Measurements from ENCODE around the gene BRSK2. TPM values are rescaled to one million over a fixed set of nuclear protein-coding genes. Genes with fewer than 3 reads are reported as not detected.

The BRSK2 gene
- total and polyA plus RNA-seq, 2 donors (not counting 1 experiment from before 2014, with no cell fraction given): 0.11 to 0.33 TPM

- no peak overlapping the region for H2AFZ ChIP-seq (ENCODE audit: low read length)
- H3K79me2 ChIP-seq (ENCODE audit: control insufficient read depth, insufficient read depth, low read length): no peaks in the 10 kb centered on the region
- H4K20me1 ChIP-seq (ENCODE audit: control insufficient read depth, extremely low read depth, insufficient read depth, low read length): no peaks in the 10 kb centered on the region
- no peak overlapping the region for H3K9ac ChIP-seq (ENCODE audit: insufficient read depth, low read length)
- H3K9me3 ChIP-seq (ENCODE audit: control insufficient read depth, insufficient read depth, low read depth, low read length): no peaks in the 10 kb centered on the region
- H3K4me3 ChIP-seq (replicated peaks in 1 of 4; ENCODE audit: control extremely low read depth in 1 of 4, insufficient read depth in 1 of 4, low read depth in 3 of 4, low read length in 4 of 4): no peak overlapping the region
- no peak for TF ChIP-seq EZH2 (IDR thresholded peaks at IDR 0.05; ENCODE audit: low read length, missing control alignments)
- TF ChIP-seq CTCF (conservative IDR thresholded peaks at IDR 0.05 in 1 of 2, IDR thresholded peaks at IDR 0.05 in 1 of 2; ENCODE audit: low read depth in 1 of 2, low read length in 2 of 2): no peak
- no peak for DNase-seq (ENCODE audit: low read depth in 2 of 2)
- H3K4me1 ChIP-seq (ENCODE audit: control insufficient read depth, extremely low read depth, insufficient read depth, low read length): no peaks in the 10 kb centered on the region
- H3K36me3 ChIP-seq (ENCODE audit: control insufficient read depth, insufficient read depth, low read length): no peaks in the 10 kb centered on the region
- H3K27me3 ChIP-seq (ENCODE audit: control insufficient read depth, insufficient read depth, low read length): no peaks in the 10 kb centered on the region
- no peak overlapping the region for H3K27ac ChIP-seq (ENCODE audit: insufficient read depth, low read length)
- H3K4me2 ChIP-seq (ENCODE audit: extremely low read depth, insufficient read depth, low read length): no peak overlapping the region
These were observed 41.5 kb upstream of the BRSK2 start for GRCh38 chr11:1348146-1348795.

- Histone ChIP-seq H3K4me1 (ENCODE audit: control insufficient read depth, extremely low read depth, insufficient read depth, low read length) (no peaks in the 10 kb centered on the region), H3K27me3 (ENCODE audit: control insufficient read depth, insufficient read depth, low read length) (no peaks in the 10 kb centered on the region), H3K9ac (ENCODE audit: insufficient read depth, low read length) (no peak overlapping the region), H3K27ac (ENCODE audit: insufficient read depth, low read length) (no peak overlapping the region), H3K4me2 (ENCODE audit: extremely low read depth, insufficient read depth, low read length) (no peak overlapping the region), H3K9me3 (ENCODE audit: control insufficient read depth, insufficient read depth, low read depth, low read length) (no peaks in the 10 kb centered on the region), H3K79me2 (ENCODE audit: control insufficient read depth, insufficient read depth, low read length) (no peaks in the 10 kb centered on the region), H2AFZ (ENCODE audit: low read length) (no peak overlapping the region), H3K4me3 (replicated peaks in 1 of 4; ENCODE audit: control extremely low read depth in 1 of 4, insufficient read depth in 1 of 4, low read depth in 3 of 4, low read length in 4 of 4) (no peak overlapping the region), H3K36me3 (ENCODE audit: control insufficient read depth, insufficient read depth, low read length) (no peaks in the 10 kb centered on the region), H4K20me1 (ENCODE audit: control insufficient read depth, extremely low read depth, insufficient read depth, low read length) (no peaks in the 10 kb centered on the region)
- DNase-seq (ENCODE audit: low read depth in 2 of 2): no peak
- TF ChIP-seq CTCF (conservative IDR thresholded peaks at IDR 0.05 in 1 of 2, IDR thresholded peaks at IDR 0.05 in 1 of 2; ENCODE audit: low read depth in 1 of 2, low read length in 2 of 2): no peak
- no peak for TF ChIP-seq EZH2 (IDR thresholded peaks at IDR 0.05; ENCODE audit: low read length, missing control alignments)
These were observed 40.9 kb upstream of the BRSK2 start for GRCh38 chr11:1348796-1349326.

GRCh38 chr11:1349327-1350041 is 40.2 kb upstream of the BRSK2 start:
- Histone ChIP-seq H3K9me3 (ENCODE audit: control insufficient read depth, insufficient read depth, low read depth, low read length) (no peaks in the 10 kb centered on the region), H3K27ac (ENCODE audit: insufficient read depth, low read length) (no peak overlapping the region), H3K36me3 (ENCODE audit: control insufficient read depth, insufficient read depth, low read length) (no peaks in the 10 kb centered on the region), H3K27me3 (ENCODE audit: control insufficient read depth, insufficient read depth, low read length) (no peaks in the 10 kb centered on the region), H3K79me2 (ENCODE audit: control insufficient read depth, insufficient read depth, low read length) (no peaks in the 10 kb centered on the region), H4K20me1 (ENCODE audit: control insufficient read depth, extremely low read depth, insufficient read depth, low read length) (no peaks in the 10 kb centered on the region), H3K9ac (ENCODE audit: insufficient read depth, low read length) (no peak overlapping the region), H3K4me3 (replicated peaks in 1 of 4; ENCODE audit: control extremely low read depth in 1 of 4, insufficient read depth in 1 of 4, low read depth in 3 of 4, low read length in 4 of 4) (no peak overlapping the region), H2AFZ (ENCODE audit: low read length) (no peak overlapping the region), H3K4me2 (ENCODE audit: extremely low read depth, insufficient read depth, low read length) (no peak overlapping the region), H3K4me1 (ENCODE audit: control insufficient read depth, extremely low read depth, insufficient read depth, low read length) (no peaks in the 10 kb centered on the region)
- no peak for DNase-seq (ENCODE audit: low read depth in 2 of 2)
- TF ChIP-seq CTCF (conservative IDR thresholded peaks at IDR 0.05 in 1 of 2, IDR thresholded peaks at IDR 0.05 in 1 of 2; ENCODE audit: low read depth in 1 of 2, low read length in 2 of 2) (no peak), EZH2 (IDR thresholded peaks at IDR 0.05; ENCODE audit: low read length, missing control alignments) (no peak)
